CD4-positive, alpha-beta memory T cell (primary cell): Measurements from ENCODE around the gene CYP11A1. TPM values are rescaled to one million over a fixed set of nuclear protein-coding genes. Genes with fewer than 3 reads are reported as not detected.

Experiments
- CTCF ChIA-PET: fragments of 350-600 bp; sonication (Branson Sonifier 250); formaldehyde crosslinking; loops from one replicate; lab custom pipeline; 2021; ENCODE audit warnings: inconsistent platforms; ENCODE audit not compliant: partially characterized antibody; lab: Charles Lee
- POLR2A ChIA-PET: fragments of 350-600 bp; sonication (Branson Sonifier 250); formaldehyde crosslinking; loops from one replicate; lab custom pipeline; 2021; ENCODE audit not compliant: partially characterized antibody; lab: Charles Lee
- DNase-seq, 5 donors: peaks; one replicate each; pipeline versions ENCODE4 v3.0.0 to v3.0.0-alpha.2; 2020 to 2022; ENCODE audit warnings: mixed read lengths in 1 of 5
- H3K27ac ChIP-seq: one replicate; pipeline ENCODE4 v1.7.0; 2013; ENCODE audit warnings: low read depth, low read length
- H3K27me3 ChIP-seq: 2 replicates; pipeline ENCODE4 v1.7.0; 2013; ENCODE audit warnings: mild to moderate bottlenecking, low read length, moderate library complexity; ENCODE audit not compliant: insufficient read depth
- H3K36me3 ChIP-seq: 2 replicates; pipeline ENCODE4 v1.7.0; 2013; ENCODE audit warnings: mild to moderate bottlenecking, low read length, moderate library complexity; ENCODE audit not compliant: insufficient read depth
- H3K4me1 ChIP-seq: 2 replicates; pipeline ENCODE4 v1.7.0; 2013; ENCODE audit warnings: mild to moderate bottlenecking, low read length, moderate library complexity; ENCODE audit not compliant: insufficient read depth
- H3K4me3 ChIP-seq, 2 donors: one replicate each; pipeline ENCODE4 v1.7.0; 2013; ENCODE audit warnings: low read length in 2 of 2, mild to moderate bottlenecking in 1 of 2
- H3K9me3 ChIP-seq, 2 donors: one replicate each; pipeline ENCODE4 v1.7.0; 2013; ENCODE audit warnings: low read length in 2 of 2, control low read depth in 1 of 2; ENCODE audit not compliant: control insufficient read depth in 1 of 2
- H3K27ac Mint-ChIP-seq, 7 donors: one replicate each; pipeline ENCODE4 v1.8.0; 2020 to 2021; ENCODE audit warnings: mixed read lengths in 7 of 7, mild to moderate bottlenecking in 6 of 7, inconsistent platforms in 3 of 7, moderate library complexity in 3 of 7
- H3K27me3 Mint-ChIP-seq, 2 donors: one replicate each; pipeline ENCODE4 v1.8.0; 2020 to 2021; ENCODE audit warnings: mixed read lengths in 2 of 2
- H3K36me3 Mint-ChIP-seq, 2 donors: one replicate each; pipeline ENCODE4 v1.8.0; 2020 to 2021; ENCODE audit warnings: mixed read lengths in 2 of 2, inconsistent platforms in 1 of 2, mild to moderate bottlenecking in 1 of 2
- H3K4me1 Mint-ChIP-seq, 4 donors: one replicate each; pipeline ENCODE4 v1.8.0; 2020 to 2021; ENCODE audit warnings: mixed read lengths in 4 of 4, mild to moderate bottlenecking in 1 of 4
- H3K4me3 Mint-ChIP-seq, 8 donors: one replicate each; pipeline ENCODE4 v1.8.0; 2020 to 2021; ENCODE audit warnings: mixed read lengths in 8 of 8, mild to moderate bottlenecking in 7 of 8, moderate library complexity in 6 of 8, inconsistent platforms in 3 of 8
- H3K9me3 Mint-ChIP-seq, 8 donors: one replicate each; pipeline ENCODE4 v1.8.0; 2020 to 2021; ENCODE audit warnings: mixed read lengths in 8 of 8, mild to moderate bottlenecking in 5 of 8, inconsistent platforms in 3 of 8, moderate library complexity in 1 of 8
- intact Hi-C: fragments of 100-400 bp; cut with micrococcal nuclease; formaldehyde crosslinking; loops from one replicate; pipeline ENCODE4 v1.15.1; 2023
- polyA plus RNA-seq, 2 donors: library from polyadenylated mRNA; unstranded; fragments of 300-500 nt; fragmentation: Illumina TruSeq; gene quantifications; one replicate each; pipeline ENCODE4 v1.2.3, GENCODE V29; 2021
- total RNA-seq, 2 experiments: library from RNA; stranded (reverse); gene quantifications; one replicate each; pipeline ENCODE4 v1.2.3, GENCODE V29; 2021

Gene CYP11A1
- total and polyA plus RNA-seq, 4 experiments from 2014 or later, result not detected

- Mint-ChIP-seq H3K4me3 (no peak overlapping the region), H3K9me3 (no peaks in the 10 kb centered on the region), H3K36me3 (no peaks in the 10 kb centered on the region), H3K27ac (no peak overlapping the region), H3K27me3 (peaks cover 26 to 35% of the 10 kb centered on the region in 2 donors), H3K4me1 (no peaks in the 10 kb centered on the region)
- no peaks in the 10 kb centered on the region for H3K4me1 ChIP-seq
- no peaks in the 10 kb centered on the region for H3K27me3 ChIP-seq
- no peak for DNase-seq
- ChIA-PET CTCF (interaction anchor here (1.1 kb wide), 1 partner anchor 116 kb away, joined by 3 read pairs; no protein-coding TSS in a partner anchor), POLR2A (no interaction called here)
- intact Hi-C loops, result no loop called here
- no peak overlapping the region for H3K4me3 ChIP-seq
- no peaks in the 10 kb centered on the region for H3K36me3 ChIP-seq
- H3K9me3 ChIP-seq, result no peaks in the 10 kb centered on the region
- H3K27ac ChIP-seq, result no peak overlapping the region
These were observed 60.6 kb downstream of the CYP11A1 start for GRCh38 chr15:74306781-74307217.

- no peaks in the 10 kb centered on the region for H3K36me3 ChIP-seq
- Mint-ChIP-seq H3K4me3 (no peak overlapping the region), H3K27me3 (peaks cover 33 to 42% of the 10 kb centered on the region in 2 donors), H3K4me1 (no peaks in the 10 kb centered on the region), H3K27ac (no peak overlapping the region), H3K9me3 (no peaks in the 10 kb centered on the region), H3K36me3 (no peaks in the 10 kb centered on the region)
- H3K27ac ChIP-seq, result no peak overlapping the region
- POLR2A ChIA-PET, result no interaction called here
- no peak for DNase-seq
- H3K4me3 ChIP-seq, result no peak overlapping the region
- no peaks in the 10 kb centered on the region for H3K27me3 ChIP-seq
- H3K4me1 ChIP-seq, result no peaks in the 10 kb centered on the region
- no peaks in the 10 kb centered on the region for H3K9me3 ChIP-seq
- intact Hi-C loops, result no loop called here
- CTCF ChIA-PET, result no interaction called here
These were observed 61.8 kb downstream of the CYP11A1 start for GRCh38 chr15:74305687-74306086.

GRCh38 chr15:74304431-74304830, 63.0 kb downstream of the CYP11A1 start:
- CTCF ChIA-PET, result interaction anchor here (0.9 kb wide), 1 partner anchor 179 kb away, joined by 3 read pairs; no protein-coding TSS in a partner anchor
- H3K27me3 Mint-ChIP-seq, result peaks cover 38 to 45% of the 10 kb centered on the region in 2 donors

GRCh38 chr15:74303741-74304309, 63.6 kb downstream of the CYP11A1 start:
- Histone ChIP-seq H3K27ac (no peak overlapping the region), H3K27me3 (no peaks in the 10 kb centered on the region), H3K9me3 (no peaks in the 10 kb centered on the region), H3K4me3 (no peak overlapping the region), H3K36me3 (no peaks in the 10 kb centered on the region), H3K4me1 (no peaks in the 10 kb centered on the region)
- CTCF ChIA-PET, result no interaction called here
- Mint-ChIP-seq H3K27ac (no peak overlapping the region), H3K27me3 (peaks cover 38 to 45% of the 10 kb centered on the region in 2 donors), H3K9me3 (no peaks in the 10 kb centered on the region), H3K4me3 (no peak overlapping the region), H3K4me1 (no peaks in the 10 kb centered on the region), H3K36me3 (no peaks in the 10 kb centered on the region)
- POLR2A ChIA-PET, result no interaction called here
- no peak for DNase-seq
- intact Hi-C loops, result loop anchor here (5.0 kb wide), 1 partner anchor 177 kb away; no protein-coding TSS in a partner anchor

More at GRCh38 chr15:74304431-74304830, 63.0 kb downstream of the CYP11A1 start:
- Mint-ChIP-seq H3K9me3 (no peaks in the 10 kb centered on the region), H3K4me3 (no peak overlapping the region), H3K27ac (no peak overlapping the region), H3K36me3 (no peaks in the 10 kb centered on the region), H3K4me1 (no peaks in the 10 kb centered on the region)
- Histone ChIP-seq H3K4me1 (no peaks in the 10 kb centered on the region), H3K27me3 (no peaks in the 10 kb centered on the region), H3K36me3 (no peaks in the 10 kb centered on the region), H3K9me3 (no peaks in the 10 kb centered on the region), H3K4me3 (no peak overlapping the region), H3K27ac (no peak overlapping the region)
- POLR2A ChIA-PET, result no interaction called here
- no peak for DNase-seq
- intact Hi-C loops, result loop anchor here (5.0 kb wide), 1 partner anchor 177 kb away; no protein-coding TSS in a partner anchor

- no peaks in the 10 kb centered on the region for H3K27me3 ChIP-seq
- ChIA-PET POLR2A (no interaction called here), CTCF (no interaction called here)
- no peaks in the 10 kb centered on the region for H3K4me1 ChIP-seq
- H3K4me3 ChIP-seq, result no peak overlapping the region
- Mint-ChIP-seq H3K4me1 (no peaks in the 10 kb centered on the region), H3K36me3 (no peaks in the 10 kb centered on the region), H3K27me3 (peaks cover 38 to 46% of the 10 kb centered on the region in 2 donors), H3K9me3 (no peaks in the 10 kb centered on the region), H3K4me3 (no peak overlapping the region), H3K27ac (no peak overlapping the region)
- intact Hi-C loops, result loop anchor here (5.0 kb wide), 1 partner anchor 176 kb away; no protein-coding TSS in a partner anchor
- H3K36me3 ChIP-seq, result no peaks in the 10 kb centered on the region
- H3K27ac ChIP-seq, result no peak overlapping the region
- DNase-seq, result peak in 2 of 5 donors; percentile 21 to 22
- H3K9me3 ChIP-seq, result no peaks in the 10 kb centered on the region
These were observed 64.6 kb downstream of the CYP11A1 start for GRCh38 chr15:74302821-74303359.

- no peaks in the 10 kb centered on the region for H3K9me3 Mint-ChIP-seq
- H3K4me1 Mint-ChIP-seq, result no peaks in the 10 kb centered on the region
- ChIA-PET POLR2A (no interaction called here), CTCF (interaction anchor here (1.0 kb wide), 1 partner anchor 329 kb away, joined by 3 read pairs; no protein-coding TSS in a partner anchor)
- no peak for DNase-seq
- H3K36me3 Mint-ChIP-seq, result no peaks in the 10 kb centered on the region
- no peak overlapping the region for H3K4me3 Mint-ChIP-seq
- Histone ChIP-seq H3K27me3 (no peaks in the 10 kb centered on the region), H3K36me3 (no peaks in the 10 kb centered on the region), H3K4me1 (no peaks in the 10 kb centered on the region), H3K27ac (no peak overlapping the region), H3K9me3 (no peaks in the 10 kb centered on the region), H3K4me3 (no peak overlapping the region)
- H3K27me3 Mint-ChIP-seq, result peaks cover 40 to 45% of the 10 kb centered on the region in 2 donors
- H3K27ac Mint-ChIP-seq, result no peak overlapping the region
- intact Hi-C loops, result loop anchor here (5.0 kb wide), 1 partner anchor 174 kb away; no protein-coding TSS in a partner anchor
These were observed 65.7 kb downstream of the CYP11A1 start for GRCh38 chr15:74301583-74302361.
